ENCODE data around the gene KCTD10.
"Not testable (repeated sequence)": the region's sequence is repeated elsewhere in the genome, so short reads cannot be mapped to it uniquely, and the experiment has no call there.

The KCTD10 gene

DNA sequence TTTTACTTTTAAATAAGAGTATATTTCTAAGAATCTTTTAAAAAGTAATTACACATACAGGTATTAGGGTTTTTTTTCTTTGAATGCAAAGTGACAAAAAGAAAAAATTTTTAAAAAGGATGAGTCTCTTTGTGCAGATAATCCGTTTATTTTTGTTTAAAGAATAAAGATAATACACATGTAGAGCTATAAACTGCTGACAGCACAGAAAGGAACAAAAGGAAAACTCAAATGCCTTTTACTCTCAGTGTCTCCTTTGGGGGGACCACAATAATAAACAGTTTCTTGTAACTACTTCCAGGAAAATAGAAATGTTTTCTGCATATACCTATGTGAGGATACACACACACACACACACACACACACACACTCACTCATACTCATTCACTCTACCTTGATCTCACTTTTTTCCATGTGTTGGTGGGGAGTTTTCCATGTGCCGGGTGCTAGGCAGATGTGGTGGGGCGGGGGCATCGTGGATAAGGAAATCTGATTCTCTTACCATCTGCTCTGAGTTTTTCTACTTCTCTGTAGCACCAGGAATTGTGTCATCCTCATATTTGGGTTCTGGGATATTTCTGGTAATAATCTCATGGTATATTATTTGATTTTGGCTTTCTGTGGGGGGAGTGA is 58.1 kb downstream of the KCTD10 start:
- DNase-seq (ENCODE audit: low spot score) = no peak

DNA sequence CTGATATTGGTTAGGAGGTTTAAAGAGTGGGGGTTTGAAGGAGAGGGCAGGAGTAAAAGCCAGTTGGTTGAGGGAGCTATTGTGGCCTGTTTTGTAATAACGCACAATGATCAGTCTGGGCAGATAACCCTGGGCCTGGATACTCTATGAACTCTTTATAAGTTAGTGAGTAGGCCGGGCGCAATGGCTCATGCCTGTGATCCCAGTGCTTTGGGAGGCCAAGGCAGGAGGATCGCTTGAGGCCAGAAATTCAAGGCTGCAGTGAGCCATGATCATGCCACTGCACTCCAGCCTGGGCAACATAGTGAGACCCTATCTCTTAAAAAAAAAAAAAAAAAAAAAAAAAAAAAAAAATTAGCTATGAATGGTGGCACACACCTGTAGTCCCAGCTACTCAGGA is 71.0 kb downstream of the KCTD10 start:
- not testable (repeated sequence) for DNase-seq (ENCODE audit: low spot score)

DNA sequence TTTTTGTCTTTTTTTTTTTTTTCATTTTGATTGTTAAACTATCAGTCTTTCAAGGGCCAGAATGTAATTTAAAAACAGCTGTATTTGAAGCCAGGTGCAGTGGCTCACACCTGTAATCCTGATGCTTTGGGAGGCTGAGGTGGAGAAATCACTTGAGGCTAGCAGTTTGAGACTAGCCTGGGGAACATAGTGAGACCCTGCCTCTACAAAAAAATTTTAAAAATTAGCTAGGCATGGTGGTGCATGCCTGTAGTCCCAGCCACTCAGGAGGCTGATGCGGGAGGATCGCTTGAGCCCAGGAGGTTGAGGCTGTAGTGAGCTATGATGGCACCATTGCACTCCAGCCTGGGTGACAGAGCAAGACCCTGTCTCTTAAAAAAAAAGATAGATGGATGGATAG is 72.3 kb downstream of the KCTD10 start:
- not testable (repeated sequence) for DNase-seq (ENCODE audit: low spot score)
